Measurements from ENCODE around the gene CEP250. TPM values are rescaled to one million over a fixed set of nuclear protein-coding genes. Genes with fewer than 3 reads are reported as not detected.

CEP250 gene
- polyA plus RNA-seq, 1 donor (not counting 4 experiments of a cell fraction or from before 2014, with no cell fraction given), result 8.1 TPM

DNA sequence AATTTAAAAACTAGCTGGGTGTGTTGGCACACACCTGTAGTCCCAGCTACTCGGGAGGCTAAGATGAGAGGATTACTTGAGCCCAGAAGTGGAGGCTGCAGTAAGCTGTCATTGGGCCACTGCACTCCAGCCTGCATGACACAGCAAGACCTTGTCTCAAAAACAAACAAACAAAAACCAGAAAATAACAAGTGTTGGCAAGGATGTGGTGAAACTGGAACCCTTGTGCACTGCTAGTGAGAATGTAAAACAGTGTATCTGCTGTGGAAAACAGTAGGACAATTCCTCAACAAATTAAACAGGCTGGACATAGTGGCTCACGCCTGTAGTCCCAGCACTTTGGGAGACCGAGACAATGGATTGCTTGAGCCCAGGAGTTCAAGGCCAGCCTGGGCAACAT is 47.1 kb upstream of the CEP250 start:
- H3K79me2 ChIP-seq (ENCODE audit: control insufficient read depth, insufficient read depth, low read length), result peaks cover 61% of the 10 kb centered on the region
- H4K20me1 ChIP-seq (ENCODE audit: control insufficient read depth, extremely low read depth, insufficient read depth, low read length), result no peaks in the 10 kb centered on the region
- peaks cover 10% of the 10 kb centered on the region for H3K4me1 ChIP-seq (ENCODE audit: control insufficient read depth, extremely low read depth, insufficient read depth, low read length)
- H3K9ac ChIP-seq (ENCODE audit: control insufficient read depth, extremely low read depth, insufficient read depth, low read length), result no peak overlapping the region
- dilution Hi-C loops (cut with MboI; ENCODE audit: extremely low pct_ligation_motif_present, low sequenced_read_pairs), result no loop called here
- peaks cover 12 to 20% of the 10 kb centered on the region in 2 experiments for H3K36me3 ChIP-seq (ENCODE audit: control insufficient read depth in 2 of 2, extremely low read depth in 1 of 2, insufficient read depth in 2 of 2, low read length in 2 of 2)
- no peaks in the 10 kb centered on the region for H3K9me3 ChIP-seq (ENCODE audit: control insufficient read depth, low read depth, low read length)
- no peak overlapping the region for H3K4me3 ChIP-seq (ENCODE audit: control insufficient read depth in 2 of 3, extremely low read depth in 1 of 3, insufficient read depth in 2 of 3, low read depth in 1 of 3, low read length in 3 of 3)
- H3K27ac ChIP-seq (ENCODE audit: control insufficient read depth, insufficient read depth, low read length), result no peak overlapping the region
- TF ChIP-seq, protein P1, sequence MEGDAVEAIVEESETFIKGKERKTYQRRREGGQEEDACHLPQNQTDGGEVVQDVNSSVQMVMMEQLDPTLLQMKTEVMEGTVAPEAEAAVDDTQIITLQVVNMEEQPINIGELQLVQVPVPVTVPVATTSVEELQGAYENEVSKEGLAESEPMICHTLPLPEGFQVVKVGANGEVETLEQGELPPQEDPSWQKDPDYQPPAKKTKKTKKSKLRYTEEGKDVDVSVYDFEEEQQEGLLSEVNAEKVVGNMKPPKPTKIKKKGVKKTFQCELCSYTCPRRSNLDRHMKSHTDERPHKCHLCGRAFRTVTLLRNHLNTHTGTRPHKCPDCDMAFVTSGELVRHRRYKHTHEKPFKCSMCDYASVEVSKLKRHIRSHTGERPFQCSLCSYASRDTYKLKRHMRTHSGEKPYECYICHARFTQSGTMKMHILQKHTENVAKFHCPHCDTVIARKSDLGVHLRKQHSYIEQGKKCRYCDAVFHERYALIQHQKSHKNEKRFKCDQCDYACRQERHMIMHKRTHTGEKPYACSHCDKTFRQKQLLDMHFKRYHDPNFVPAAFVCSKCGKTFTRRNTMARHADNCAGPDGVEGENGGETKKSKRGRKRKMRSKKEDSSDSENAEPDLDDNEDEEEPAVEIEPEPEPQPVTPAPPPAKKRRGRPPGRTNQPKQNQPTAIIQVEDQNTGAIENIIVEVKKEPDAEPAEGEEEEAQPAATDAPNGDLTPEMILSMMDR (optimal IDR thresholded peaks at IDR 0.05 in 1 of 3, IDR thresholded peaks at IDR 0.05 in 1 of 3, conservative IDR thresholded peaks at IDR 0.05 in 1 of 3; ENCODE audit: extremely low read depth in 1 of 3, insufficient read depth in 2 of 3, low read length in 3 of 3), result no peak
- no peak for TF ChIP-seq EZH2 (IDR thresholded peaks at IDR 0.05; ENCODE audit: low read length)
- no peak overlapping the region for H3K4me2 ChIP-seq (ENCODE audit: control insufficient read depth, extremely low read depth, insufficient read depth, low read depth, low read length)
- no peak overlapping the region for H2AFZ ChIP-seq (ENCODE audit: control insufficient read depth, low read length)
- H3K27me3 ChIP-seq (ENCODE audit: control insufficient read depth, extremely low read depth, insufficient read depth, low read length), result no peaks in the 10 kb centered on the region
- FAIRE-seq (no peak), DNase-seq (ENCODE audit: low read depth, low spot score) (no peak)
- no peaks in the 10 kb centered on the region for H3K9me1 ChIP-seq (ENCODE audit: control insufficient read depth, extremely low read depth, insufficient read depth, low read length)

DNA sequence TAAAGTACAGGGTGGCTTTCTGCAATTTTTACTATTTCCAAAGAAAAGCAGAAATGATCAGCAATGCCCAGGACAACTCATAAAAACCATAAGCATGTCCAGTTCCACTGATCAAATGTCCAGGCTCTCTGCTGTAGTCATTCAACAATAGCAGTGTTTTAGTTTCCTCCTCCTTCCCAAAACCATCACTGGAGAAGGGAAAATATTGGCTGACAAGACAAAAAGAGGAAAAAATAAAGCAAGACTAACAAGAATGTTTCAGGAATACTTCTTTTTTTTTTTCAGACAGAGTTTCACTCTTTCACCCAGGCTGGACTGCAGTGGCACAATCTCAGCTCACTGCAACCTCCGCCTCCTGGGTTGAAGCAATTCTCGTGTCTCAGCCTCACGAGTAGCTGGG is 45.9 kb upstream of the CEP250 start:
- Histone ChIP-seq H3K9me1 (ENCODE audit: control insufficient read depth, extremely low read depth, insufficient read depth, low read length) (no peaks in the 10 kb centered on the region), H3K4me1 (ENCODE audit: control insufficient read depth, extremely low read depth, insufficient read depth, low read length) (peaks cover 10% of the 10 kb centered on the region), H2AFZ (ENCODE audit: control insufficient read depth, low read length) (no peak overlapping the region), H3K36me3 (ENCODE audit: control insufficient read depth in 2 of 2, extremely low read depth in 1 of 2, insufficient read depth in 2 of 2, low read length in 2 of 2) (peaks cover 12 to 20% of the 10 kb centered on the region in 2 experiments), H3K9ac (ENCODE audit: control insufficient read depth, extremely low read depth, insufficient read depth, low read length) (no peak overlapping the region), H3K4me2 (ENCODE audit: control insufficient read depth, extremely low read depth, insufficient read depth, low read depth, low read length) (no peak overlapping the region), H4K20me1 (ENCODE audit: control insufficient read depth, extremely low read depth, insufficient read depth, low read length) (no peaks in the 10 kb centered on the region), H3K79me2 (ENCODE audit: control insufficient read depth, insufficient read depth, low read length) (peaks cover 59% of the 10 kb centered on the region), H3K4me3 (ENCODE audit: control insufficient read depth in 2 of 3, extremely low read depth in 1 of 3, insufficient read depth in 2 of 3, low read depth in 1 of 3, low read length in 3 of 3) (no peak overlapping the region), H3K27ac (ENCODE audit: control insufficient read depth, insufficient read depth, low read length) (no peak overlapping the region), H3K9me3 (ENCODE audit: control insufficient read depth, low read depth, low read length) (no peaks in the 10 kb centered on the region), H3K27me3 (ENCODE audit: control insufficient read depth, extremely low read depth, insufficient read depth, low read length) (no peaks in the 10 kb centered on the region)
- no peak for FAIRE-seq
- dilution Hi-C loops (cut with MboI; ENCODE audit: extremely low pct_ligation_motif_present, low sequenced_read_pairs), result no loop called here
- TF ChIP-seq, protein P1 (optimal IDR thresholded peaks at IDR 0.05 in 1 of 3, IDR thresholded peaks at IDR 0.05 in 1 of 3, conservative IDR thresholded peaks at IDR 0.05 in 1 of 3; ENCODE audit: extremely low read depth in 1 of 3, insufficient read depth in 2 of 3, low read length in 3 of 3), result no peak
- TF ChIP-seq EZH2 (IDR thresholded peaks at IDR 0.05; ENCODE audit: low read length), result no peak
- no peak for DNase-seq (ENCODE audit: low read depth, low spot score)
